ENCODE measurements around the gene RELT.

- TF ChIP-seq CTCF (IDR thresholded peaks at IDR 0.05; ENCODE audit: insufficient read depth, low read depth, low read length): no peak
- no peak for TF ChIP-seq EZH2 (IDR thresholded peaks at IDR 0.05; ENCODE audit: insufficient read depth, low read length)
These were observed 55.2 kb downstream of the RELT start for GRCh38 chr11:73431396-73431795.

Measured in astrocyte (in vitro differentiated cells and primary cell).